8988T (cell line): ENCODE data around the gene IMMP2L.

Source experiments
- DNase-seq: peaks from one replicate; pipeline ENCODE4 v3.0.0; 2011

The IMMP2L gene

GRCh38 chr7:111198255-111198654, 364.0 kb downstream of the IMMP2L start:
- DNase-seq, result peak; percentile 4

GRCh38 chr7:111196655-111197054, 365.6 kb downstream of the IMMP2L start:
- DNase-seq, result no peak

DNA sequence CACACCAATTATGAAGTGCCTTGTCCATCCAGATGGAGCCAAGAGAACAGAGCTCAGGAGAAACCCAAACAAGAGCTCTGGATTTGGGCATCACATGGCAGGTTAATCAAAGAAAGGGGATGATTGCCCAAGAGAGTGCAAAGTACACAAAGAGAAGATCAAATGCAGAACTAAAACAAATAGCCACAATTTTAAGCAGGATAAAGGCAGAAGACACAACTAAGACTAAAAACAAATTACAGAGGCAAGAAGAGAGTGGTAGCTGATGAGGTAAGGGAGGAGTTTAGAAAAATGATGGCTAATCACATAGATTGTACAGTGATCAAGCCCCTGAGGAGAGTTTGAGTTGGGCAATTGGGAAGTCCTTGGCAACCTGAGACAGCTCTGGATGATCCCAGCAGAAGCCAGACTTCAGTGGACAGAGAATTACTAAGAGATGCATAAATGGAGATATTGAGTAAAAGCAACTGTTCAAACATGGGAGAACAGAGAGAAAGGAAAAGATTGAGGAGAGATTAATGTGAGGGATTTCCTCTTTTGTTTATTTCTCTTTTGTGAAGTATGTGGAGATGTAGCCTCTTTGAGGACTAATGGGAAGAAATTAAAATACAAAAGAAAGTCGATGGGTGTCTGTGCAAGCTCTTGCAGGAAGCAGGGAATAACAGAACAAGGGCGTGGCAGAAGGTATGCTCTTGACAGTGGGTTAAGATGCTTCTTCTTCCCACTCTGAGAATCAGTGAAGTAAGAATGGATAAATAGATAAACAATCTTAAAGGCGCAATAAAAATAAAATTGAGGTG, 369.5 kb downstream of the IMMP2L start:
- no peak for DNase-seq

DNA sequence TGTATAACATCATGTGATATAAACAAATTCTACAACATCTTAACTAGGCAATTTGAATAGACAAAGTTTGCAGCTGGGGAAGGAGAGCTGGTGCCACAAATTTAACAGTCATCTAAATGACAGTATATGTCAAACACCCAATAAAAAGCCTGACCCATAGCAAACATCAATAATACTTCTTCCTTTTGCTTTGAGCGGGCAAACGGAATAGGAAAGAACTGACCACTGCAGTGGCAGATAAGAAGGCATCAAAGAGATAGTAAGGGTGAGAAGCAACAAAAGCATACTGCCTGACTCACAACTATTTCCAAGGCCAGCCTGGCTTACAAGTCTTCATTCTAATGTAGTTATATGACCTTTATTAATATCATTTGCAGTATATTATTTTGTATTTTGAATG, 371.5 kb downstream of the IMMP2L start:
- DNase-seq, result no peak

DNA sequence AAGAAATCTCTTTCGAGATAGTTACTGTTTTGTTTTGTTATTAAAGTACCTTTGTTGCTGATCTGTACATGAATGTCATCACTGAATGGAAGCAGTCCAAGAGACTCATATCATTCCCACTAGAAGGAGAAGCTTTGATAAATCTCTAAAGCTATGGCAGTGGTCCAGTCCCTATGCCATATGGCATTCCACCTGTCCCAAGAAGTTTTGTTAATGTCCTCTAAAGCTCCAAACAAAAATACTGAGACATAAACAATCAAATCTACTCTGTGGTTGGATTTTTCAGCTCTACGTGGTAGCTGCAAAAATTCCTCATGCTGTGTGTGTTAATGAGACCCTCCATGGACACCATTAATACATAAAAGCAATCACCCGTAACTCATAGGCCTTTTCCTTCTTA, 377.3 kb downstream of the IMMP2L start:
- DNase-seq, result no peak

- no peak for DNase-seq
Observed at GRCh38 chr7:111183321-111183720, 379.0 kb downstream of the IMMP2L start.

- DNase-seq, result no peak
Observed at GRCh38 chr7:111180338-111180737, 382.0 kb downstream of the IMMP2L start.

- no peak for DNase-seq
Observed at GRCh38 chr7:111175908-111176441, 386.3 kb downstream of the IMMP2L start.

GRCh38 chr7:111174510-111174909, 387.8 kb downstream of the IMMP2L start:
- DNase-seq, result no peak

DNA sequence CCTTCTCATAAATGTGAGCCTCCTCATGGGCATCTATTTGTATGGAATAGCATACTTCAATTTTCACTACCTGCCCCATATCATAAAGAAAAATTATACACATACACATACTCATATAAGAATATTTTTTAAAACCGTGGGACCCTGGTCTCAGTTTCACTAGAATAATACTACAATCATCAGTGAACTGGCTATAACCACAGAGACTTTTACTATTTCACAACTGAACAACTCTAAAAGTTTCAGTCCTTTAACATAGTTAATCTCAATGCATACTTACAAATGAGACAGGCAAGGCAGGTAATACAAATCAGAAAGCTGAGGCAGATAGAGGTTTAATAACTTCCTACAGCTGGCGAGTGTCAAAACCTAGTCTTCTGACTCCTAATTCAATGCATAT, 388.3 kb downstream of the IMMP2L start:
- no peak for DNase-seq

- no peak for DNase-seq
Observed at GRCh38 chr7:111173528-111173927, 388.8 kb downstream of the IMMP2L start.

- DNase-seq, result no peak
Observed at GRCh38 chr7:111172564-111173257, 389.6 kb downstream of the IMMP2L start.

DNA sequence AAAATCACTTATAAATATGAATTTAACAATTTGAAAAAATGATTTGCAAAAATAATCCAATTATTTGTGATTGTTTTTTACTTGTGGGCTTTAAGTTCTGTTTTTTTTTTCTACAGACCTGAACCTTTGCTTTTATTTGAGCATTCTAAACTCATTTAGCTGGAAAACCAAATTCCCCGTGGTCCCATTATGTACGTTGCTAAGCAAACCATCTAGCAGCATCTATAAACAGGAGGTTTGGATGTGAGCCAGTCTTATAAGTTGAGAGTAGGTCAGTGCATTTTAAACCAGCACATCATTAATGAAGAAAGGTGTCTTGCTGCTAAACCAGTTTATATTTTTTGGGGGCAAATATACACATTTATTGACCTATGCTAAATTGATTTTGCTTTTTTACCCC, 394.1 kb downstream of the IMMP2L start:
- DNase-seq, result no peak

GRCh38 chr7:111164442-111164841, 397.9 kb downstream of the IMMP2L start:
- DNase-seq, result no peak

DNA sequence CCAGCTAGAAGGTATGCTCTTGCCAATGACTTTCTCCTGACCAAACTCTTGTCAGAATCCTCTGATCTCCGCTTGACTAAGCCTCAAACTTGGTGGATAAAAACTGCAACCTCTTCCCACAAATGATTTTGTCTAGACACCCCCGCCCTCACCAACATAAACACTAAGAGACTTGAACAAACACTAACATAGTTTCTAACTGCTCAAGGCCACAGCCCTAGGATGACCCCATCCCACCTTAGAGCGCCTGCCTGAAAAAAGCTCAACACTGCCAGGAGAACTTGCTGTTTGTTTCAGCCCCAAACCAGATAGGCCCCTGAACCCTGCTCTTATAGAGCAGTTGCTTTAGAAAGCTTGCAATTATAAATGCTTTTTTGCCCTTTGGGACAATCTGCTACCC, 399.6 kb downstream of the IMMP2L start:
- no peak for DNase-seq

- no peak for DNase-seq
Observed at GRCh38 chr7:111160297-111160696, 402.0 kb downstream of the IMMP2L start.

DNA sequence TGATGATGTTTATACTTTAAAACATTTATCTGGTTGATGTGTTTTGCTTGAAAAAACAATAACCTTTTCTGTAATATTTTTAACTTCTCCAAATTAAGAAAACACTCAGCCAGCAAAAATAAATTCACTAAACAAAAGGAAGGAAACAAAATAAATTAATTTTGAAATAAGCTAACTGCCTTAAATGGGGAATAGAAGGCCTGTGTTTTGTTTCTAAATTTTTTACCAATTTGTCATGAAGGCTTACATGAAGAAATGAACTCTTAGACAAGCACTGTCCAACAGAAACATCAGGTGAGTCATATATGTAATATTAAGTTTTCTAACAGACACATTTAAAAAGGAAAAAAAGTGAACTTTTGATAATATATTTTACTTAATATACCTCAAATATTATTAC, 402.9 kb downstream of the IMMP2L start:
- no peak for DNase-seq

- no peak for DNase-seq
Observed at GRCh38 chr7:111150709-111151108, 411.6 kb downstream of the IMMP2L start.

DNA sequence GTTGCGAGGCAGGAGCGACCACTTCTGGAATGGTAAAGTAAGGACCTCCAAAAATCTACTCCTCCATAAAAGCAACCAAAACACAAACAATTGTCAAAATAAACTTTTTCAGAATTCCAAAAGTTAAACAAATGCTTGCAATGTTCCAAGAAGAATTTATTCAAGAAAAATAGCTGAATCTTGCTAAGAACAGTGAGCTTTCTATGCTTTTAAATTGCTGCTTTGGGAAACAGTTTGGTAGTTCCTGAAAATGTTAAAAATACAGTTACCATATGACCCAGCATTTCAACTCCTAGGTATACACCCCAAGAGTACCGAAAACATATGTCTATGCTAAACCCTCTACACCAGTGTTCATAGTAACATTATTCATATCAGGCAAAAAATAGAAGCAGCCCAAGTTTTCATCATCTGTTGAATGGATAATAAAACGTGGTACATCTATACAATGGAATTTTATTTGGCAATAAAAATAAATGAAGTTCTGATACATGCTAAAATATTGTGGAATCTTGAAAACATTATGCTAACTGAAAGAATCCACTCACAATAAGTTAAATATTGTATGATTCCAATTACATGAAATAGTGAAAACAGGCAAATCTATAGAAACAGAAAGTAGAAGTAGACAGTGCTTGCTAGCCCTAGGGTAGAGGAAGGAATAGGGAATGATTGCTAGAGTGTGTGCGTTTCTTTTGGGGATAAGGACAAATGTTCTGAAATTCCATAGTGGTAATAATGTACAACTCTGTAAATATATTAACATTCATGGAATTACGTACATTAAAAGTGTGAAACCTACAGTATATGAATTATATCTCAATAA, 414.4 kb downstream of the IMMP2L start:
- no peak for DNase-seq

DNA sequence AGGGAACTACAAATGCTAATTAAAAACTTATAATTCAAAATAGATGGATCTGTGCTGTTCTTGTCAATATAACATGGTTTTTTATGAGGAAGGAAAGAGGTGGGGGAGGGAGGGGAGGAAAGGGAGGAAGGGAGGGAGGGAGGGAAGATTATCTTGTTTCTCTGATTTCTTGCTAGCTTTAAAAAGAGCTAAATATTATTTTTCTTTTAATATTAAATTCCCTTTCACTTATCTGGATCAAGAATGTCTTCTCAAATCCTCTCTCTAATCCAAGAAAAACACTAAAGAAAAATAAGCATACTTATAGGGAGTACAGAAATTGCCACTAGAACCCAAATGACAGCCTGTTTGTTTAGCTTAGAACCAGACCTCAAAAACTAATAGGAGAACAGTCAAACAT, 416.2 kb downstream of the IMMP2L start:
- DNase-seq, result no peak

DNA sequence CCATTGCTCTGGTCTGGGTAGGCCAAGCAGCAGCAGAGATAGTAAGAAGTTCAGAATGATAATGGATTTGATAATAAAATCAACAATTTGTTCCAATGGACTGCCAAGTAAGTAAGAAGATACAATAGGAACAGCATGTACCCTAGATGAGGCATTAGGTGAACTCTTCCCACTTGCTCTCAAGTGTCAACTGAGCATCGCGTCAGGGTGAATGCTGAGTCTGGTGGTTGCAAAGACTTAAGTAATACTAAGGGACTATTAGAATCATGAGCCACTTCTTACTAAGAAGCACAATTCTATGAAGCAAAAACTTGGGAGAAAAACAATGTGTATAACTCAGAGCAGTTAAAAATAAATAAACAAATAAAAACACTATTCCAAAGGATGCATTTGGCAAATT, 416.8 kb downstream of the IMMP2L start:
- no peak for DNase-seq

DNA sequence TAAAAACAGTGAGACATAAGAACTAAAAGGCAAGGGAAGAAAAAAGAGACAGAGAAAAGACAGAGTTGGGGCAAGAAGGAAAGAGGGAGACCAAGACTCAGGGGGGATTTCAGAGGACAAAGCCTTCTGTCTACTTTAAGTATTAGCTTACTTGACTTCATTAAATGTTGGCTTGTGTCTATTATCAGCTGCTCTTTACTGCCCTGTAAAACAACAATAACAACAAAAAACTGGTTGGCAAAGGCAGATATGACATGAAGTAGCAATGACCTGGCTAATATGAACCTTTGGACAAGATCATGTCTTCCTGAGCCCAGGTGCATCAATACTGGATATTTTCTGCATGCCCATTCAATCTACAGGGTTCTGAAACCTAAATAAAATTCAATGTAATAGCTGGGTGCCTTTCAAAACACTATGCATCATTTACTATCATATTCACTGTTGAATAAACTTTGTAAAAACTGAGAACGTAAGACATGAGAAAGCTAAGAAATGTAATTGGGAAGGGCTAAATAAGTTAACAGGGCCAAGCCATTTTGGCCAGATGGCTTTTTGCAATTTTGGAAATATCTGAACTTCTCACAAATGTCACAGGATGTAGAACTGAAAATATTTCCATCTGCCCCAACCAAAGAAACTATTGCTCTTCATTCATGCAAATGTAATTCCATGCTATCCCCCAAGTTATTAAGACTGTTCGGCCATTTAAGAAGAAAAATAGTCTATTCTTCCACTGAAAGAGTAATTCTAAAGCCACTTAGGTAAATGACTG, 422.0 kb downstream of the IMMP2L start:
- DNase-seq, result no peak

DNA sequence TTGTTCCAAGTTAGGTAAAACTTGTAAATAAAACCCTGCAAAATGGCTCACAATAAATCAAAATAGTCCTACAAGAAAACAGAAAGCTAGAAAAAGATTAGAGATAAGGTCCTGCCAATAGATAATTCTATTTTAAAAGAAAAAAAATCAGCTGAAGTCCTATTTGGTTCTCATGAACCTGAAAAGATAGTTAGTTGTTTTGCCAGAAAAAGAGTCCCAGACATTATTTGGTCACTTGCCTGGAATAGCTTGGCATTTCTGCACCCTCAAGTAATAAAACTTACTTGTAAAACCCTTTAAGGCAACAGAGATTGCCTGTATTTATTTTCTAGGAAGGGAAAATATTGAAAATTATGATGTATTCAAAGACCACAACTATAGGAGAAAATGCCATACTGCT, 423.7 kb downstream of the IMMP2L start:
- DNase-seq, result no peak
